ENCODE measurements around the gene PTRH1. TPM values are rescaled to one million over a fixed set of nuclear protein-coding genes. Genes with fewer than 3 reads are reported as not detected.

PTRH1 gene
- total RNA-seq, 1 donor from 2014 or later, result 10.1 TPM

- no peak for DNase-seq
- Mint-ChIP-seq H3K9me3 (ENCODE audit: unreplicated experiment) (peaks cover 20% of the 10 kb centered on the region), H3K27me3 (ENCODE audit: unreplicated experiment) (peaks cover 16% of the 10 kb centered on the region), H3K4me1 (ENCODE audit: low read depth, unreplicated experiment) (peaks cover 7% of the 10 kb centered on the region), H3K4me3 (ENCODE audit: unreplicated experiment) (no peak overlapping the region), H3K36me3 (ENCODE audit: unreplicated experiment) (peaks cover 12% of the 10 kb centered on the region), H3K27ac (ENCODE audit: unreplicated experiment) (peak overlapping the region; percentile 75)
- TF ChIP-seq CTCF (IDR thresholded peaks at IDR 0.05; ENCODE audit: partially characterized antibody, unreplicated experiment), result no peak
Observed at GRCh38 chr9:127693697-127694096, 21.8 kb downstream of the PTRH1 start.

- Mint-ChIP-seq H3K36me3 (ENCODE audit: unreplicated experiment) (peaks cover 12% of the 10 kb centered on the region), H3K4me1 (ENCODE audit: low read depth, unreplicated experiment) (peaks cover 7% of the 10 kb centered on the region), H3K27ac (ENCODE audit: unreplicated experiment) (no peak overlapping the region), H3K9me3 (ENCODE audit: unreplicated experiment) (peaks cover 18% of the 10 kb centered on the region), H3K4me3 (ENCODE audit: unreplicated experiment) (no peak overlapping the region), H3K27me3 (ENCODE audit: unreplicated experiment) (peaks cover 16% of the 10 kb centered on the region)
- no peak for DNase-seq
- no peak for TF ChIP-seq CTCF (IDR thresholded peaks at IDR 0.05; ENCODE audit: partially characterized antibody, unreplicated experiment)
Observed at GRCh38 chr9:127693143-127693542, 22.3 kb downstream of the PTRH1 start.

- H3K27ac Mint-ChIP-seq (ENCODE audit: unreplicated experiment), result no peak overlapping the region
- H3K9me3 Mint-ChIP-seq (ENCODE audit: unreplicated experiment), result peaks cover 18% of the 10 kb centered on the region
- peaks cover 15% of the 10 kb centered on the region for H3K27me3 Mint-ChIP-seq (ENCODE audit: unreplicated experiment)
- peaks cover 16% of the 10 kb centered on the region for H3K36me3 Mint-ChIP-seq (ENCODE audit: unreplicated experiment)
- H3K4me3 Mint-ChIP-seq (ENCODE audit: unreplicated experiment), result no peak overlapping the region
- peaks cover 4% of the 10 kb centered on the region for H3K4me1 Mint-ChIP-seq (ENCODE audit: low read depth, unreplicated experiment)
- no peak for TF ChIP-seq CTCF (IDR thresholded peaks at IDR 0.05; ENCODE audit: partially characterized antibody, unreplicated experiment)
- no peak for DNase-seq
Observed at GRCh38 chr9:127692071-127692470, 23.4 kb downstream of the PTRH1 start.

- Mint-ChIP-seq H3K9me3 (ENCODE audit: unreplicated experiment) (peaks cover 18% of the 10 kb centered on the region), H3K4me1 (ENCODE audit: low read depth, unreplicated experiment) (peaks cover 4% of the 10 kb centered on the region), H3K4me3 (ENCODE audit: unreplicated experiment) (no peak overlapping the region), H3K27me3 (ENCODE audit: unreplicated experiment) (peaks cover 17% of the 10 kb centered on the region), H3K27ac (ENCODE audit: unreplicated experiment) (no peak overlapping the region), H3K36me3 (ENCODE audit: unreplicated experiment) (peaks cover 16% of the 10 kb centered on the region)
- TF ChIP-seq CTCF (IDR thresholded peaks at IDR 0.05; ENCODE audit: partially characterized antibody, unreplicated experiment), result no peak
- DNase-seq, result no peak
Observed at GRCh38 chr9:127690735-127691134, 24.7 kb downstream of the PTRH1 start.

GRCh38 chr9:127689329-127690000 is 26.0 kb downstream of the PTRH1 start:
- Mint-ChIP-seq H3K9me3 (ENCODE audit: unreplicated experiment) (peaks cover 17% of the 10 kb centered on the region), H3K27me3 (ENCODE audit: unreplicated experiment) (peaks cover 17% of the 10 kb centered on the region), H3K4me3 (ENCODE audit: unreplicated experiment) (no peak overlapping the region), H3K36me3 (ENCODE audit: unreplicated experiment) (peaks cover 16% of the 10 kb centered on the region), H3K4me1 (ENCODE audit: low read depth, unreplicated experiment) (no peaks in the 10 kb centered on the region), H3K27ac (ENCODE audit: unreplicated experiment) (no peak overlapping the region)
- DNase-seq, result no peak
- TF ChIP-seq CTCF (IDR thresholded peaks at IDR 0.05; ENCODE audit: partially characterized antibody, unreplicated experiment), result no peak
